Effector memory CD4-positive, alpha-beta T cell (primary cell): ENCODE measurements around the gene OSBP2.

Experiments used
- DNase-seq, 3 donors: peaks; one replicate each; pipeline ENCODE4 v3.0.0-alpha.2; 2020
- H3K27ac ChIP-seq: 2 replicates; pipeline ENCODE4 v1.7.0; 2013; ENCODE audit warnings: mild to moderate bottlenecking, low read length, moderate library complexity; ENCODE audit not compliant: insufficient read depth, poor library complexity, severe bottlenecking
- H3K27me3 ChIP-seq: replicated peaks from 2 replicates; pipeline ENCODE4 v1.7.0; 2013; ENCODE audit warnings: mild to moderate bottlenecking, low read length; ENCODE audit not compliant: insufficient read depth, control insufficient read depth, poor library complexity, severe bottlenecking
- H3K36me3 ChIP-seq: 2 replicates; pipeline ENCODE4 v1.7.0; 2013; ENCODE audit warnings: mild to moderate bottlenecking, low read length, moderate library complexity; ENCODE audit not compliant: control insufficient read depth, insufficient read depth
- H3K4me1 ChIP-seq: 2 replicates; pipeline ENCODE4 v1.7.0; 2013; ENCODE audit warnings: low read length, mild to moderate bottlenecking; ENCODE audit not compliant: control insufficient read depth, insufficient read depth, poor library complexity, severe bottlenecking
- H3K4me3 ChIP-seq: 2 replicates; pipeline ENCODE4 v1.7.0; 2013; ENCODE audit warnings: low read length, low read depth, mild to moderate bottlenecking; ENCODE audit not compliant: insufficient read depth, poor library complexity, severe bottlenecking
- H3K9me3 ChIP-seq: 2 replicates; pipeline ENCODE4 v1.7.0; 2013; ENCODE audit warnings: mild to moderate bottlenecking, low read length, moderate library complexity; ENCODE audit not compliant: control insufficient read depth

OSBP2 gene

GRCh38 chr22:30906946-30907345 lies 212.3 kb downstream of the OSBP2 start:
- Histone ChIP-seq H3K9me3 (no peaks in the 10 kb centered on the region), H3K27me3 (no peaks in the 10 kb centered on the region), H3K36me3 (peaks cover 28% of the 10 kb centered on the region), H3K4me3 (no peak overlapping the region), H3K27ac (no peak overlapping the region), H3K4me1 (no peaks in the 10 kb centered on the region)
- DNase-seq = no peak

DNA sequence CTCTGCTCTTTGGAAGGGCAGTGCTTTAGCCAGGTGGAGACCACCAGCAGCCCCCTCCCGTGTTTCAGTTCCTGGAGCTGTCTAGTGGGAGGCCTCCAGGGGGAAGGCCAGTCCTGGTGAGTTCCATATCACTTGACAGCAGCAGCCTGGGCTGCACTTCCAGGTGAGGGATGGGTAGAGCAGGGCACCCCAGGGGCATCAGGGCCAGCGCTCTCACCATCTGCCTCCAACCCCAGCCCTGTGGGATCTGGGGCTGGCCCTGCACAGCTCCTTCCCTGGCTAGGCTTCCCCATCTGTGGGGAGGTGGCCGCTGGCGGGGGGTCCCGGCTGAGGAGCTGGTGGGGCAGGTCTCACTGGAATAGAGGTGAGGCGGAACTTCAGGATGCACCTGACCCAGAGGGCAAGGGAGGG lies 213.4 kb downstream of the OSBP2 start:
- H3K36me3 ChIP-seq = peaks cover 28% of the 10 kb centered on the region
- no peak for DNase-seq
- no peak overlapping the region for H3K27ac ChIP-seq
- H3K27me3 ChIP-seq = no peaks in the 10 kb centered on the region
- H3K4me3 ChIP-seq = no peak overlapping the region
- no peaks in the 10 kb centered on the region for H3K4me1 ChIP-seq
- H3K9me3 ChIP-seq = no peaks in the 10 kb centered on the region

DNA sequence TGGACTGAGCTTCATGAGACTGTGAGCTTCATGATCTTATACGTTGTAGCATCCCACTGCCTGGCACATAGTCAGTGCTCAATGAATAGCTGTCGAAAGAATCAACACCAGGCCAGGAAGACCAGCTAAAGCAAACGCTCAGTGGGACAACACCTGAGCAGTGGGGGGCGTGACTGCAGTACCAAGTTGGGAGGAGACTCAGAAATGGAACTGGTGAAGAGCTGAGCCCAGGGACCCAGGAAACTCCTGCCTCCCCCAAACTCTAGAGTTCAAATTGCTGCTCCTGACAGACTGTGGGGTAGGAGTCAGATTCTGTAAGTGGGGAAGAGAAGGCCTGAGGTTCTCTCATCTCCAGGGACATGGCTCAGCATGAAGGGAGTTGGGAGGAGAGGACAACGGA lies 214.6 kb downstream of the OSBP2 start:
- Histone ChIP-seq H3K9me3 (no peaks in the 10 kb centered on the region), H3K4me1 (no peaks in the 10 kb centered on the region), H3K27ac (no peak overlapping the region), H3K36me3 (peaks cover 16% of the 10 kb centered on the region), H3K27me3 (no peaks in the 10 kb centered on the region), H3K4me3 (no peak overlapping the region)
- no peak for DNase-seq

DNA sequence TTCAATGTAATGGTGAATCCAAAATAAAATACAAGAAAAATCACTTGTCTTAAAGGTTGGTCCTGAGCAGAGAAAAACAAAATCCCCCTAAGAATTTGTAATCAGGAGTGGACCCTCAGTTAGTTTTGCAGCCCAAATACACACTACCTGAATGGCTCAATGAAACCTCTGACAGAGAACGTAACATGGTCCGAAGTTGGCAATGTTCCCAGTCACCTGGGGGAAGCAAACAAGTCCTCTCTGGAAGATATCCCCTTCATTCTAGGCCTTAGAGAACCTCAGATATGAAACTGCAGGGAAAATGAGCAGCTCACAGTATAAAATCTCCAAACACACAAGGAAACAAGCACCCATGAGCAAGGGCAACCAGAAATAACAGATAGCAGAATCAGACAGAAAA lies 215.7 kb downstream of the OSBP2 start:
- Histone ChIP-seq H3K9me3 (no peaks in the 10 kb centered on the region), H3K36me3 (peaks cover 16% of the 10 kb centered on the region), H3K27me3 (no peaks in the 10 kb centered on the region), H3K4me1 (no peaks in the 10 kb centered on the region), H3K27ac (no peak overlapping the region), H3K4me3 (no peak overlapping the region)
- no peak for DNase-seq

DNA sequence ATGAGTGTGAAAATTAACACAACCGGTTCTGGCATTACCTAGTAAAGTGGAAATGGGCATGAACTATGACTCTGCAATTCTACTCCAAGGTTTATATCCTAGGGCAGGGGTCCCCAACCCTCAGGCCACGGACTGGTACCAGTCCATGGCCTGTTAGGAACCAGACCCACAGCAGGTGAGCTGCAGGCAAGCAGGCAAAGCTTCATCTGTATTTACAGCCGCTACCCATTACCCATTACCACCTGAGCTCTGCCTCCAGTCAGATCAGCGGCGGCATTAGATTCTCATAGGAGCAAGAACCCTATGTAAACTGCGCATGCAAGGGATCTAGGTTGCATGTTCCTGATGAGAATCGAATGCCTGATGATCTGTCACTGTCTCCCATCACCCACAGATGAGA lies 224.1 kb downstream of the OSBP2 start:
- no peak for DNase-seq
- Histone ChIP-seq H3K4me1 (peaks cover 5% of the 10 kb centered on the region), H3K27ac (no peak overlapping the region), H3K4me3 (no peak overlapping the region), H3K36me3 (no peaks in the 10 kb centered on the region), H3K27me3 (no peaks in the 10 kb centered on the region), H3K9me3 (no peaks in the 10 kb centered on the region)

- Histone ChIP-seq H3K27ac (no peak overlapping the region), H3K9me3 (no peaks in the 10 kb centered on the region), H3K4me3 (no peak overlapping the region), H3K36me3 (peaks cover 2% of the 10 kb centered on the region), H3K27me3 (no peaks in the 10 kb centered on the region), H3K4me1 (peaks cover 5% of the 10 kb centered on the region)
- DNase-seq = no peak
Measured at GRCh38 chr22:30919973-30920372, 225.3 kb downstream of the OSBP2 start.

DNA sequence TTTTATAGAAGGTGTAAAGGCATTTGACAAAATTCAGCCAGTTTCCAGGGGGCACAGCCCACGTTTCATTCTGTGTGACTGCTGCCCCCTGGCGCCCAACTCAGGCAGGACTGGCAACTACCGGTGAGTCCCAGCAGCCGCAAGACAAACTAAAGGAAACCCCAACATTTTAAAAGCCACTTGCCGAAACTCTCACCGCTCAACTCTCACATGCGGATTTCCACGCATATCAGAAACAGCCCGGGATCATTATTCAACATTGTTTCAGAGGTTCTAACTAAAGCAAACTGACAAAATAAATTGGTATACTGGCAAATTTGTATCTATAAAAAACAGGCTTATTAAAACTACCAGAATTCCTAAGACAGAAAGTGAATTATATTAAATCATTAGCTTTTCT lies 225.7 kb downstream of the OSBP2 start:
- DNase-seq = peak; percentile 55 to 74 (median 57)
- Histone ChIP-seq H3K9me3 (no peaks in the 10 kb centered on the region), H3K4me3 (no peak overlapping the region), H3K27ac (no peak overlapping the region), H3K27me3 (no peaks in the 10 kb centered on the region), H3K4me1 (peaks cover 5% of the 10 kb centered on the region), H3K36me3 (peaks cover 6% of the 10 kb centered on the region)

GRCh38 chr22:30921108-30921507 lies 226.4 kb downstream of the OSBP2 start:
- no peaks in the 10 kb centered on the region for H3K9me3 ChIP-seq
- no peaks in the 10 kb centered on the region for H3K27me3 ChIP-seq
- DNase-seq = no peak
- peak overlapping the region; percentile 45 for H3K4me3 ChIP-seq
- peaks cover 13% of the 10 kb centered on the region for H3K36me3 ChIP-seq
- peaks cover 5% of the 10 kb centered on the region for H3K4me1 ChIP-seq
- H3K27ac ChIP-seq = no peak overlapping the region

DNA sequence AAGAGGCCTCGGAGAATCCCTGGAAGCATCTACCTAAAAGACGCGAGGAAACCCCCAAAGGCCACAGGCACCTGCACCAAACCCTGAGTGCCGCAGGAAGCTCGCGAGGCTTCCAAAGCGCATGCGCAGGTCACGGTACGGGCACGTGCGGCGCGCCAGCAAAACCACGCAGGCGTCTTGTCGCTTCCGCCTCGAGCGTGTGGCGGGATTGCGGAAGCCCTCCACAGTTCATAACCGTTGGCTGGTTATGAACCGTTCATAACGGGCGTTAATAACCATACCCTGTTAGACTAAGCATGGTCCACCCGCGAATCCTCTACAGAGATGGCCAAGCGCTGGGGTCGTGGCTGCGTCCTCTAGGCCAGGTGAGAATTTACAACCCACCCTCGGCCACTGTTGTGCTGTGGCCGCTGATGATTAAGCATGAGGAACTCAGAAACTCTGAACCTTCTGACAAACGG lies 227.5 kb downstream of the OSBP2 start:
- Histone ChIP-seq H3K27me3 (no peaks in the 10 kb centered on the region), H3K9me3 (no peaks in the 10 kb centered on the region), H3K27ac (peak overlapping the region; percentile 65), H3K4me3 (peak overlapping the region; percentile 45), H3K4me1 (peaks cover 5% of the 10 kb centered on the region), H3K36me3 (peaks cover 22% of the 10 kb centered on the region)
- DNase-seq = peak; percentile 58 to 78 (median 72)

- no peaks in the 10 kb centered on the region for H3K9me3 ChIP-seq
- H3K36me3 ChIP-seq = peaks cover 34% of the 10 kb centered on the region
- H3K4me1 ChIP-seq = peaks cover 5% of the 10 kb centered on the region
- peak overlapping the region; percentile 5 for H3K27ac ChIP-seq
- no peak for DNase-seq
- no peaks in the 10 kb centered on the region for H3K27me3 ChIP-seq
- H3K4me3 ChIP-seq = no peak overlapping the region
Measured at GRCh38 chr22:30923168-30923900, 228.7 kb downstream of the OSBP2 start.
